Left lung (tissue), 10 donors: ENCODE measurements around the gene WDR45. TPM values are rescaled to one million over a fixed set of nuclear protein-coding genes. Genes with fewer than 3 reads are reported as not detected.

ENCODE experiments used
- ATAC-seq: fragments of 200-7000 bp; cut with Tn5 transposase; one replicate; pipeline ENCODE4 v1.9.1; 2020; ENCODE audit warnings: moderate library complexity
- DNase-seq, 4 donors: peaks; one replicate each; pipeline ENCODE4 v3.0.0-alpha.2; 2013 to 2020
- H3K27ac ChIP-seq, 2 donors: fragments of 200-600 bp; sonication (generic) in 1 of 2; one replicate each; pipeline versions ENCODE4 v1.5.0 to v1.8.0; 2020 to 2021
- H3K27me3 ChIP-seq, 2 donors: fragments of 200-600 bp; sonication (generic) in 1 of 2; one replicate each; pipeline versions ENCODE4 v1.5.0 to v1.8.0; 2020 to 2021
- H3K36me3 ChIP-seq, 2 donors: fragments of 200-600 bp; sonication (generic) in 1 of 2; one replicate each; pipeline versions ENCODE4 v1.5.0 to v1.8.0; 2020 to 2021
- H3K4me1 ChIP-seq, 2 donors: fragments of 200-600 bp; one replicate each; pipeline ENCODE4 v1.8.0; 2021
- H3K4me3 ChIP-seq, 2 donors: fragments of 200-600 bp; sonication (generic) in 1 of 2; one replicate each; pipeline versions ENCODE4 v1.5.0 to v1.8.0; 2020 to 2021; ENCODE audit warnings: mild to moderate bottlenecking in 1 of 2
- H3K9me3 ChIP-seq, 2 donors: fragments of 200-600 bp; sonication (generic) in 1 of 2; one replicate each; pipeline versions ENCODE4 v1.5.0 to v1.8.0; 2020 to 2021
- CTCF ChIP-seq, 2 donors: fragments of 200-600 bp; sonication (generic) in 1 of 2; IDR thresholded peaks; one replicate each; pipeline versions ENCODE4 v1.5.0 to v1.8.0; 2021; ENCODE audit warnings: antibody characterized with exemption in 2 of 2
- intact Hi-C, 2 donors: fragments of 100-400 bp; cut with DNase I; formaldehyde crosslinking; loops; one replicate each; pipeline versions ENCODE4 v1.11.2 to v1.14.2; 2022
- polyA plus RNA-seq, 6 donors: library from polyadenylated mRNA; unstranded; fragments of 120-200 nt; gene quantifications; one replicate each; pipeline ENCODE4 v1.2.1, GENCODE V29; 2013; ENCODE audit not compliant: insufficient read length in 6 of 6
- total RNA-seq, 2 donors: library from RNA; stranded (reverse); fragmentation: NEBNext Ultra II Directional; extraction: Animal tissue kit (Norgen Biotek cat#: 25700); gene quantifications; one replicate each; pipeline ENCODE4 v1.2.1, GENCODE V29; 2021
- donor health status: DM: no; HTN: yes; CAD: no.
- donor health status: DM: no; HTN: no; CAD: no.

The WDR45 gene
- total and polyA plus RNA-seq, 8 donors, result 45.8 to 61.5 (median 48.2) TPM

GRCh38 chrX:49071877-49072711 lies 7.6 kb downstream of the WDR45 start:
- no peaks in the 10 kb centered on the region for H3K9me3 ChIP-seq
- ATAC-seq, result peak; percentile 84
- H3K36me3 ChIP-seq, result peaks cover 0 to 25% of the 10 kb centered on the region in 2 donors
- DNase-seq, result peak; percentile 62 to 91 (median 84)
- peaks cover 0 to 5% of the 10 kb centered on the region in 2 donors for H3K4me1 ChIP-seq
- intact Hi-C loops, result no loop called here
- H3K27ac ChIP-seq, result peak overlapping the region; percentile 1 to 28
- no peak for TF ChIP-seq CTCF (IDR thresholded peaks at IDR 0.05)
- H3K27me3 ChIP-seq, result no peaks in the 10 kb centered on the region
- H3K4me3 ChIP-seq, result peak overlapping the region; percentile 35 to 58

- Histone ChIP-seq H3K4me1 (peaks cover 0 to 5% of the 10 kb centered on the region in 2 donors), H3K9me3 (no peaks in the 10 kb centered on the region), H3K27ac (no peak overlapping the region), H3K4me3 (no peak overlapping the region), H3K27me3 (no peaks in the 10 kb centered on the region), H3K36me3 (peaks cover 0 to 14% of the 10 kb centered on the region in 2 donors)
- intact Hi-C loops, result no loop called here
- no peak for TF ChIP-seq CTCF (IDR thresholded peaks at IDR 0.05)
- DNase-seq (no peak), ATAC-seq (no peak)
Measured at GRCh38 chrX:49070988-49071387, 8.7 kb downstream of the WDR45 start.

GRCh38 chrX:49069038-49069437 lies 10.6 kb downstream of the WDR45 start:
- intact Hi-C loops, result no loop called here

GRCh38 chrX:49067285-49068120 lies 12.2 kb downstream of the WDR45 start:
- Histone ChIP-seq H3K36me3 (peaks cover 0 to 9% of the 10 kb centered on the region in 2 donors), H3K27ac (no peak overlapping the region), H3K9me3 (no peaks in the 10 kb centered on the region), H3K4me3 (no peak overlapping the region), H3K27me3 (no peaks in the 10 kb centered on the region), H3K4me1 (no peaks in the 10 kb centered on the region)
- DNase-seq (no peak), ATAC-seq (no peak)
- no peak for TF ChIP-seq CTCF (IDR thresholded peaks at IDR 0.05)
- intact Hi-C loops, result no loop called here

More at GRCh38 chrX:49069038-49069437, 10.6 kb downstream of the WDR45 start:
- DNase-seq (no peak), ATAC-seq (no peak)
- Histone ChIP-seq H3K27me3 (no peaks in the 10 kb centered on the region), H3K9me3 (no peaks in the 10 kb centered on the region), H3K36me3 (peaks cover 0 to 9% of the 10 kb centered on the region in 2 donors), H3K27ac (no peak overlapping the region), H3K4me3 (no peak overlapping the region), H3K4me1 (peaks cover 0 to under 1% of the 10 kb centered on the region in 2 donors)
- no peak for TF ChIP-seq CTCF (IDR thresholded peaks at IDR 0.05)

- Histone ChIP-seq H3K4me3 (no peak overlapping the region), H3K4me1 (no peaks in the 10 kb centered on the region), H3K27ac (no peak overlapping the region), H3K36me3 (peaks cover 0 to 15% of the 10 kb centered on the region in 2 donors), H3K27me3 (no peaks in the 10 kb centered on the region), H3K9me3 (no peaks in the 10 kb centered on the region)
- no peak for ATAC-seq
- no peak for TF ChIP-seq CTCF (IDR thresholded peaks at IDR 0.05)
- DNase-seq, result no peak
- intact Hi-C loops, result no loop called here
Measured at GRCh38 chrX:49066690-49067089, 13.0 kb downstream of the WDR45 start.
